IgD-negative memory B cell (primary cell): ENCODE data around the gene GALNT10. TPM values are rescaled to one million over a fixed set of nuclear protein-coding genes. Genes with fewer than 3 reads are reported as not detected.

ENCODE experiments used
- H3K27ac Mint-ChIP-seq, 3 donors: one replicate each; pipeline ENCODE4 v1.8.0; 2020 to 2022; ENCODE audit warnings: mild to moderate bottlenecking in 3 of 3, mixed read lengths in 3 of 3, moderate library complexity in 1 of 3
- H3K27me3 Mint-ChIP-seq: one replicate; pipeline ENCODE4 v1.8.0; 2021; ENCODE audit warnings: mixed read lengths
- H3K36me3 Mint-ChIP-seq: one replicate; pipeline ENCODE4 v1.8.0; 2020; ENCODE audit warnings: mild to moderate bottlenecking, mixed read lengths
- H3K4me1 Mint-ChIP-seq, 3 donors: one replicate each; pipeline ENCODE4 v1.8.0; 2020 to 2022; ENCODE audit warnings: mixed read lengths in 3 of 3, mild to moderate bottlenecking in 1 of 3
- H3K4me3 Mint-ChIP-seq, 4 donors: one replicate each; pipeline ENCODE4 v1.8.0; 2020 to 2022; ENCODE audit warnings: mild to moderate bottlenecking in 4 of 4, mixed read lengths in 4 of 4, moderate library complexity in 3 of 4
- H3K9me3 Mint-ChIP-seq, 3 donors: one replicate each; pipeline ENCODE4 v1.8.0; 2020 to 2021; ENCODE audit warnings: mixed read lengths in 3 of 3, mild to moderate bottlenecking in 1 of 3
- polyA plus RNA-seq: library from polyadenylated mRNA; unstranded; fragments of 300-500 nt; fragmentation: Illumina TruSeq; gene quantifications from one replicate; pipeline ENCODE4 v1.2.3, GENCODE V29; 2021

The GALNT10 gene
- polyA plus RNA-seq, 1 donor from 2014 or later: 25.0 TPM

DNA sequence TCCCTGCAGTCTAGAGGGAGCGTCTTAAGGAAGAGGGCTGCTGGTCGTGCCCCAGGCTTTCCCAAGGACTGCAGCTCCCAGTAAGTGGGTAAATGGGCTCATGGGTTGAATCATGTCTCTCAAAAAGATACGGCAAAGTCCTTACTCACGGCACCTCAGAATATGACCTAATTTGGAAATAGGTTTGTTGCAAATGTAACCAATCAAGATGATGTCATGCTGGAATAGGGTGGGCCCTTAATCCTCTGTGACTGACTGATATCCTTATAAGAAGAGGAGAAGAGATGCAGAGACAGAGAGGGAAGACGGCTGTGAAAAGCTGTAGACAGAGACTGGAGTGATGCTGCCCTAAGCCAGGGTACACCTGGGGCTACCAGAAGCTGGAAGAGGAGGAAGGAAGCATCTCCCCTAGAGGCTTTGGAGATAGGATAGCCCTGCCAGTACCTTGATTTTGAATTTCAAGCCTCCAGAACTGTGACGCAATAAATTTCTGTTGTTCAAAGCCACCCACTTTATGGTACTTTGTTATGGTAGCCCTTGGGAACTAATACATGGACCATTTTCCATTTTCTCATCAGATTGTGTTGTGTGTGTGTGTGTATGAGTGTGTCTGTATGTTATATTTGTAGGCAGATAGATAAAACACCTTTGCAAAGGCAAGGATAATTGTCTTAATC, 15.0 kb downstream of the GALNT10 start:
- H3K4me1 Mint-ChIP-seq: peaks cover 25 to 42% (median 27%) of the 10 kb centered on the region in 3 donors
- peaks cover 20% of the 10 kb centered on the region for H3K36me3 Mint-ChIP-seq
- H3K9me3 Mint-ChIP-seq: peaks cover 0 to 2% (median 0%) of the 10 kb centered on the region in 3 donors
- H3K4me3 Mint-ChIP-seq: no peak overlapping the region
- H3K27me3 Mint-ChIP-seq: no peaks in the 10 kb centered on the region
- H3K27ac Mint-ChIP-seq: no peak overlapping the region

DNA sequence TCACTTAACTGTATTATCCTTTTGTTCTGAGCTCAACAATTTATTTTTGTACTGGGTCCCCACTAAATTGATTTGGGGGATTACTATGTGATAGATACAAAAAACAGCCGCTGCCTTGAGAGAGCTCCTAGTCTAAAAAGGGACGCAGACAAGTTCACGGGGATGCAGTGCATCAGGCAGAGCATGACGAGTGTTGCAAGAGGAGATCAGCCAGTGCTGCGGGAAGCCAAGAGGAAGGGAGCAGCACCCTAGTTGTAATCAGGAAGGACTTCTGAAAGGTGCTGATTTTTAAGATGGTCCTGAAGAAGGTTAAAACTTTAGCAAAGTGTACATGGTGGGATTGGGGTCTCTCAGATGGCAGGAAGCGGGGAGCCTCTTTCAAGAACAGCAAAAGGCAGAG, 15.8 kb downstream of the GALNT10 start:
- Mint-ChIP-seq H3K36me3 (peaks cover 20% of the 10 kb centered on the region), H3K4me1 (peaks cover 28 to 45% (median 30%) of the 10 kb centered on the region in 3 donors), H3K9me3 (peaks cover 0 to 2% (median 0%) of the 10 kb centered on the region in 3 donors), H3K27ac (no peak overlapping the region), H3K27me3 (no peaks in the 10 kb centered on the region), H3K4me3 (no peak overlapping the region)

DNA sequence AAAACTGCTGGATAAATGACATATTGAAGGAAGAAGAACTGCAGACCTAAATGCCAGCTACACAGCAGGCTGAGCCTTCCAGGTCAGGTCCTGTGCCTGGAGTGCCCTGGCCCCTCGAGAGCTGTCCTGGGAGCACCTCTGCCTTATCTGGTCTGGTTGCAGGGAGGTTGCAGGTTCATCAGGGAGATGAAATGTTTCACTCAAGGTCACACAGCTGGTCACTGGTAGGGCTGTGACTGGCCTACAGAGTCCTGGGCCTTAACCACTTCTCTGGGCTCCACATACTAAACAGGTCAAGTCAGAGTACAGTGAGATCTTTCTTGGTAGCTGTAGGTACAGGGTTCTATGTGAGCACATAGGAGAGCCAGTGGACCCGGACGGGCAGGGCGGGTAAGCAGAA, 16.7 kb downstream of the GALNT10 start:
- Mint-ChIP-seq H3K9me3 (peaks cover 0 to 2% (median 0%) of the 10 kb centered on the region in 3 donors), H3K27ac (no peak overlapping the region), H3K4me1 (peaks cover 34 to 51% (median 37%) of the 10 kb centered on the region in 3 donors), H3K4me3 (no peak overlapping the region), H3K27me3 (no peaks in the 10 kb centered on the region), H3K36me3 (peaks cover 27% of the 10 kb centered on the region)

DNA sequence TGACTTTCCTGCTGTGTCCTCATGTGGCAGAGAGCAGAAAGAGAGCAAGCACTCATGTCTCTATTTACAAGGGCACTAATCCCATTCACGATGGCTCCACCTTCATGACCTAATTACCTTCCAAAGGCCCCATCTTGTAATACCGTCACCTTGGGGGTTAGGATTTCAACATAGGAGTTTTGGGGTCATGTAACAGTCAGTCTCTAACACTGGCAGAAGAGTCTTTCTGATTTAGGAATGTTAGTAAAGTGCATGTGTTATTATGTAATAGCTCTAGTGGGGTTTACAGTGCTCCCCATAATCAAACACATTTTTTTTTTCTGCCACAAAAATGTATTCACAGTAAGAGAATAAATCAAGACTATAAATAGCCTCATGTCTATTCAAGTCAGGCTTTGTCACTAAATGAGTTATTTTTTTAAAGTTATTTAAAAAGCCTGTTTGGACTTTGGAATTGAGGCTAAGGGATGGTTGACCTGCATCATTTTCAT, 19.1 kb downstream of the GALNT10 start:
- no peak overlapping the region for H3K4me3 Mint-ChIP-seq
- peaks cover 23% of the 10 kb centered on the region for H3K36me3 Mint-ChIP-seq
- no peaks in the 10 kb centered on the region for H3K27me3 Mint-ChIP-seq
- peak overlapping the region in 1 of 3 donors; percentile 40 for H3K27ac Mint-ChIP-seq
- peaks cover 27 to 47% (median 36%) of the 10 kb centered on the region in 3 donors for H3K4me1 Mint-ChIP-seq
- H3K9me3 Mint-ChIP-seq: no peaks in the 10 kb centered on the region

DNA sequence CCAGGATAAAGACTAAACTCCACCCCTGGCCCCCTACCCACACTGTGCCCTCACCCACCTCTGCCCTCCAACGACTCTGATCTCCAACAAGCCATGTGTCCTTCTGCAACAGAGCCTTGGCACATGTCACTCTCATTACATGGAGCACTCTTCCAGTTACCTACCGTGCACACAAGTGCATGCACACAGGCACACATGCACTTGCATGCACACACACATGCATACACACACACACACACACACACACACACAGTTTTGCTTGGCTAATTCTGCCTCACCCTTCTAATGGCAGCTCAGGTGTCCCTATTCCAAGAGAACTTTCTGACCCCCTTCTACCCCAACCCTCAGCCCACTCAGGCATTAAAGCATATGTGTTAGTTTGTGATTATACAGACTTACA, 19.6 kb downstream of the GALNT10 start:
- Mint-ChIP-seq H3K9me3 (no peaks in the 10 kb centered on the region), H3K4me3 (peak overlapping the region in 1 of 4 donors; percentile 64), H3K27me3 (no peaks in the 10 kb centered on the region), H3K27ac (peak overlapping the region in 1 of 3 donors; percentile 14), H3K4me1 (peaks cover 27 to 48% (median 33%) of the 10 kb centered on the region in 3 donors), H3K36me3 (peaks cover 23% of the 10 kb centered on the region)

DNA sequence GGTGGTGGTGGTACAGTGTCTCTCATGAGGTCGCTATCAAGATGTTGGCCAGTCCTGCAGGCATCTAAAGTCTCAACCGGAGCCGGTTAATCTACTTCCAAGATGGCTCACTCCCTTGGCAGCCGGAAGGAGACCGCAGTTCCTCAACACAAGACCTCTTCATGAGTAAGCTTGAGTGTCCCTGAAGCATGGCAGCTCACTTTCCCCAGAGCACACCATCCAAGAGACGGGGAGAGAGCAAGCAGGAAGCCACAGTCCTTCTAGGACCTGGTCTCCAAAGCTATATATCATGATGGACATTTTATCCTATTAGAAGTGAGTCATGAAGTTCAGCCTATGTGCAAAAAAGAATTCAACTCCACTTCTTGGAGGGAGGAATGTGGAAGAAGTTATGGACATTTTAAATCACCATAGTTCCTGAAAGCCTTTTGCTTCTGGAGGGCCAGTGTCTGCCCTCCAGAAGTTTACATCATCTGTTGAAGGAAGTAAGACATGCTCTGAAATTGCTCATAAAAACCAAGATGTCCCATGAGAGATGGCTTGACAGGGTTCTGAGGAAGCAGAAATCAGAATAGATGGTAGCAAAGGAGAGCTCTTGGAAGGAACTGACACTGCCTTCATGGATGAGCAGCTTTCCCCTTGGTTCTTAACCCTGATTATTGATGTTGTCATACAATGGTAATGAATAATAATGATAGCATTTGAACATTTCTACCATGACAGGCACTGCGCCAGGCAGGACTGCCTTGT, 21.3 kb downstream of the GALNT10 start:
- no peak overlapping the region for H3K4me3 Mint-ChIP-seq
- H3K36me3 Mint-ChIP-seq: peaks cover 22% of the 10 kb centered on the region
- no peaks in the 10 kb centered on the region for H3K27me3 Mint-ChIP-seq
- no peaks in the 10 kb centered on the region for H3K9me3 Mint-ChIP-seq
- peaks cover 30 to 45% (median 33%) of the 10 kb centered on the region in 3 donors for H3K4me1 Mint-ChIP-seq
- H3K27ac Mint-ChIP-seq: no peak overlapping the region

DNA sequence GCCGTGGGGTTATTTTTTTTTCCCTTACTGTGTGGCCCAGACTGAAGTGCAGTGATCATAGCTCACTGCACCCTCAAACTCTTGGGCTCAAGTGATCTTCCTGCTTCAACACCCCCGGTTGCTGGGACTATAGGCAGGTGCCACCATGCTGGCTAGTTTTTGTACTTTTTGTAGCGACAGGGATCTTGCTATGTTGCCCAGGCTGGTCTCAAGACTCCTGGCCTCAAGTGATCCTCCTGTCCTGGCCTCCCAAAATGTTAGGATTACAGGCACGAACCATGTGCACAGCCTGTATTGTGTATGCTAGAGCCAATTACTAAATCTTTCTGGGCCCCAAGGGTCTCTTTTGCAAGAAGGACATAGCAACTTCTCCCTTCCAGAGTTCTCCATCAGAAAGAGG, 23.1 kb downstream of the GALNT10 start:
- Mint-ChIP-seq H3K27me3 (no peaks in the 10 kb centered on the region), H3K4me1 (peaks cover 33 to 49% (median 34%) of the 10 kb centered on the region in 3 donors), H3K27ac (peak overlapping the region in 1 of 3 donors; percentile 22), H3K9me3 (no peaks in the 10 kb centered on the region), H3K4me3 (no peak overlapping the region), H3K36me3 (peaks cover 17% of the 10 kb centered on the region)

DNA sequence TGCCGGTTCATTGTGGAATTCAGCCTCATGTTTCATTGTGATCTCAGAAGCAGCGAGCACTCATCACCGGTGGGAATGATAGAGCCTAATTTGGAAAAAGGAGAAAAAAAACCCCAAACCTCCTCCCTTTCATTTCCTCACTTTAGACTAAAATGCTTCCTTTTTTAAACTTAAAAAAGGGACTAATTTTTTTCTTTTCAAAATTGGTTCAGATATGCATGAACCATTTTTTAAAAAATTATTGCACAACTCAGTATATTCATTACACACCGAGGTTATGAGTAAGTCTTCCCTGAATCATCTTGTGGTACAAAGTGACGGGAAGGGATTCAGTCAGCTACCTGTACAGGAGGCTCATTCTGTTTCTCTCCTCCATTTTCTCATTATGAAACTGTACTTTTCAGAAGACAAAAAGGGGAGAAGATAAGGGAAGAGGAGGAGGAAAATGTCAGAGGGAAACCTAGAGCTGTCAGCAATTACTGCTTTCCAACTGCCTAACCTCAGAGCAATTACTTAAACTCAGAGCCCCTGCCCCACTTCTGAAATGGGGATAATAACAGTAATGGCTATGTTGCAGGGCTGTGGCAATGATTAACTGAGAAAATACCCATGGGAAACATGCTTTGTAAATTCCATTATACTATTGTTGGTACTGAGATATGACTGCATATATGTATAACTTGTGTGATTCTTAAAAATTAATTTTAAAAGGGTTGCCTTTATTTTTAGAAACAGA, 24.0 kb downstream of the GALNT10 start:
- H3K27ac Mint-ChIP-seq: peak overlapping the region in 1 of 3 donors; percentile 70

DNA sequence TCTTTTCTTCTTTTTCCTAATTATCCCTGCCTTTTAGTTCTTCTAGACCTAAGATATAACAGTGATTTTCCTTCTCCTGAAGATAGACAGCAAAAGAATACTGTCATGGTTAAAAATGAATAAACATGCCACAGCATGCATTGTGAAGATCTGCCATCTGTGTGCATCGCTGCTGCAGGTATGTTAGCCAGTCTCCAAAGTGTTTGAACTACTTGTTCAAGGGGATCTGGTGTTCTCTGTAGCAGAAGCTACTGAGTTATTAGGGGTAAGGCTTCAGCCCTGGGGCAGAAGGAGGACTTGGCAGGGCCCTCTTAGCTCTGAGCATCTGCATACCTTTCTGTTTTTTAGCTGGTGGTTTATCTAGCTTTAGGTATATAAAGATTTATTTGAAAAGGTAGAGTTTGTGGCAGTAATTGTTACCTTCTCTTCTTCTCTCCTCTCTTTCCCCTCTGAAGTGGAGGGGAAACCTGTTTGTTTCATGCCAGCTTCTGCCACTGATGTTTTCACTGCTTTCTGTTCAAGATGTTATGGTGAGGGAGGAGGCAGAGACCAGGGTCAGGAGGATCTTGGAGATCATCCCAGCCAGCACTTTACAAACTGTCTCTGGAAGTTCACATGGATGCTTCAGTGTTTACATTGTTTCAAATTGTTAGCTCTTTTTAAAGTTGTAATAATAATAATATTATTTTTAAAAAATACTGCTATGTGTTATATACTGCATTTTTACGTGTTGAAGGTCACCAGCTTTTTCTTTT, 25.2 kb downstream of the GALNT10 start:
- Mint-ChIP-seq H3K27me3 (no peaks in the 10 kb centered on the region), H3K27ac (peak overlapping the region in 1 of 3 donors; percentile 81), H3K9me3 (no peaks in the 10 kb centered on the region), H3K36me3 (peaks cover 14% of the 10 kb centered on the region), H3K4me1 (peaks cover 30 to 46% (median 30%) of the 10 kb centered on the region in 3 donors), H3K4me3 (peak overlapping the region in 1 of 4 donors; percentile 77)

More for the DNA sequence above, 24.0 kb downstream of the GALNT10 start:
- Mint-ChIP-seq H3K9me3 (no peaks in the 10 kb centered on the region), H3K36me3 (peaks cover 14% of the 10 kb centered on the region), H3K4me3 (no peak overlapping the region), H3K4me1 (peaks cover 34 to 49% (median 35%) of the 10 kb centered on the region in 3 donors), H3K27me3 (no peaks in the 10 kb centered on the region)

DNA sequence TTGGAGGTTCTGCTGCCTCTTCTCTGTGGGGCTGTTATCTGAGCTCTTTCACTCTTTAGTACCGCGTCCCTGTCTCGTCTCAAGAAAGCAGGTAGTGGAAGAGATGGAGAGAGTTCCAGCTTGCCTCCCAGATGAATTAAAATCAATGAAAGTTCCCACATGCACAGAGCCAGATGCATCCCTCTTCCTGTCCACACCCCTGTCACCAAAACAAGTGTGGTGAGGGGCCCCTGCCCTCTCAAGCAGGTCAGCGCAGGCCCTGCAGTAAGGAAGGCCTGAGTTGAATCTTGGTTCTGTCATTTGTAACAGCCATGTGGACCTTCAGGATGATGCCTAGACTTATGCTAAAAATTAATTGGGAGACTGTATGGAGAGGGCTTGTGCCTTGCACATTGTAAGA, 26.9 kb downstream of the GALNT10 start:
- Mint-ChIP-seq H3K36me3 (peaks cover 5% of the 10 kb centered on the region), H3K27me3 (no peaks in the 10 kb centered on the region), H3K27ac (peak overlapping the region in 2 of 3 donors; percentile 80 to 86), H3K4me1 (peaks cover 23 to 39% (median 25%) of the 10 kb centered on the region in 3 donors), H3K9me3 (no peaks in the 10 kb centered on the region), H3K4me3 (no peak overlapping the region)

DNA sequence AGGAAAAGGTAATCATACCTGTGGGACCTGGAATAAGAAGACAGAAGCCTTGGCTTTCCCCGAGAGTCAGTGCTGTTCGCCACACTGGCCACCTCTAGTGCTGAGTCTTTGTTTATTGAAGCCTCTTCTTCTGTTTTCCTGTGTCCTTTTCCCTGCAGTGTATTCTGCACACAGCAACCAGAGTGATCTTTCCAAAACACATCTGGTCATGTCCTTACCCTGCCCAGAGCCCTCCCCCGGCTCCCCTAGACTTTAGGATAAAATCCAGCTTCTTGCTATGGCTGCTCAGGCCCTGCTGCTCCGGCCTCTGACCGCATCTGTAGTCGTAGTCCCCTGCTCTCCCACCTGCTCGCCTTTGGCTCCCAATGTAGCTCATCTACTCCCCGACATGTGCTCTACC, 28.3 kb downstream of the GALNT10 start:
- H3K4me3 Mint-ChIP-seq: no peak overlapping the region
- no peaks in the 10 kb centered on the region for H3K9me3 Mint-ChIP-seq
- peaks cover 5% of the 10 kb centered on the region for H3K36me3 Mint-ChIP-seq
- H3K4me1 Mint-ChIP-seq: peaks cover 20 to 44% (median 27%) of the 10 kb centered on the region in 3 donors
- H3K27me3 Mint-ChIP-seq: no peaks in the 10 kb centered on the region
- H3K27ac Mint-ChIP-seq: peak overlapping the region in 1 of 3 donors; percentile 86

DNA sequence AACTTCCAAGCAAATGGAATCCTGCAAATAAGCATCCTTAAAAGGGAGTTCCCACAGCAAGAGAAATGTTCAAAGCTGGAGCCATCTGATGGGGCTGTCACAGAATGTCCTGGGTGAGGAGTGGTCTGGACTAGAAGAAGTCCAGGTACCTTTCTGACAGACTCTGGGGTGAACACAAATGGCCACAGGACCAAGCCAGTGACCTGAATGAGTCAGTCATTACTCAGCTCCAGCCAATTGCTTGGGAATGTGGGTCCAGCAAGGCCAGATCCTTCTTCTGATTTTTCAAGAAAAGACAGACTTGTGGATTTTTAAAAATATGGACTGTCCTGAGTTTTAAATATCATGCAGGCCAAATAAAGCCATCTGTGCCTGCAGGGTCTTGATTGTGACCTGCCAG, 30.1 kb downstream of the GALNT10 start:
- H3K4me3 Mint-ChIP-seq: no peak overlapping the region
- peaks cover 19 to 34% (median 24%) of the 10 kb centered on the region in 3 donors for H3K4me1 Mint-ChIP-seq
- no peaks in the 10 kb centered on the region for H3K27me3 Mint-ChIP-seq
- peaks cover 3% of the 10 kb centered on the region for H3K36me3 Mint-ChIP-seq
- no peak overlapping the region for H3K27ac Mint-ChIP-seq
- H3K9me3 Mint-ChIP-seq: peaks cover 0 to 2% (median 0%) of the 10 kb centered on the region in 3 donors

DNA sequence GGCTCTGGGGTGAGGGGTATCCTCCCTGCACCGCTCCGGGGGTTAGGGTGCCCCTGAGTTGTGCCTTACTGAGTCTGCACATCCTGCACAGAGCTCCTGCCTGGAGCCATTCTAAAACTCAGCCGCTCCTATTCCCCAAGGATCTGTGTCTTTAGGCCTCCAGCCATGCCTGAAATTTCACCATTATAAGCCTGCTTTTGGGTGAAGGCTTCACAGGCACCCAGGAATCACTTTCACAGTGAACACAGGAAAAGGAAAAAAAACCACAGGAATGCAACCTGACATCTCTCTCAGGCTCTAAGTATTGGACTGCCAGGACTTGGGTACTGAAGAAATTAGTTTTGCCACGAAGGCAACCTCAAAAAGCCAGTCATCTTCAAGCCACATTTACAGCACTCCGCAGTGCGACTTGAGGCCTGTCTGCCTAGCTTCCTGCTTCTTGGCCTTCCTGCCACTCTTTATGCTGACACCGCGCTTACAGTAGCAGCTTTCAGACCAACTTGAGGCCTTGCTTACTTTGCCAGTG, 30.9 kb downstream of the GALNT10 start:
- peaks cover 2% of the 10 kb centered on the region for H3K36me3 Mint-ChIP-seq

DNA sequence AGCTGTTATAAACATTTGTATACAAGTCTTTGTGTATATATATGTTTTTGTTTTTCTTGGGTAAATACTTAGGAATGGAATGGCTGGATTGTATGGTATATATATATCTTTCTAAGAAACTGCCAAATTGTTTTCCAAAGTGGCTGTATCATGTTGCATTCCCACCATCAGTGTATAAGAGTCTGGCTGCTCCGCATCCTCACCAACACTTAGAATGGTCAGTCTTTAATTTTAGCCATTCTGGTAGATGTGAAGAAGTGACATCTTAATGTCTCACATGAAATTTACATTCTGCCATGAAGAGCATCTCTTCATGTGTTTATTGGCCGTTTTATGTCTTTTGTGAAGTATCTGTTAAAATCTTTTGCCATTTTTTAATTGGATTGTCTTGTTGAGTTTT, 31.9 kb downstream of the GALNT10 start:
- peaks cover 0 to 13% (median 6%) of the 10 kb centered on the region in 3 donors for H3K9me3 Mint-ChIP-seq
- peaks cover 14 to 25% (median 21%) of the 10 kb centered on the region in 3 donors for H3K4me1 Mint-ChIP-seq
- H3K4me3 Mint-ChIP-seq: no peak overlapping the region

More for the DNA sequence above, 30.9 kb downstream of the GALNT10 start:
- Mint-ChIP-seq H3K9me3 (peaks cover 0 to 3% (median 3%) of the 10 kb centered on the region in 3 donors), H3K27ac (peak overlapping the region; percentile 10 to 93 (median 92)), H3K27me3 (no peaks in the 10 kb centered on the region), H3K4me3 (peak overlapping the region in 2 of 4 donors; percentile 14 to 61), H3K4me1 (peaks cover 17 to 32% (median 24%) of the 10 kb centered on the region in 3 donors)

More for the DNA sequence above, 31.9 kb downstream of the GALNT10 start:
- H3K27me3 Mint-ChIP-seq: no peaks in the 10 kb centered on the region
- H3K36me3 Mint-ChIP-seq: peaks cover 2% of the 10 kb centered on the region
- H3K27ac Mint-ChIP-seq: peak overlapping the region in 2 of 3 donors; percentile 74 to 93
